NCI-H345 treated with DMSO at 0.1 percent for 48 hours (cell line): ENCODE data around the gene DLEC1.

ENCODE experiments used
- DNase-seq: peaks from one replicate; lab custom pipeline; 2025; ENCODE audit not compliant: unreplicated experiment; lab: John Stamatoyannopoulos, UW

Gene DLEC1

GRCh38 chr3:38002291-38002876, 36.6 kb upstream of the DLEC1 start:
- DNase-seq: no peak

- DNase-seq: no peak
Observed at GRCh38 chr3:38002940-38003339, 36.1 kb upstream of the DLEC1 start.

GRCh38 chr3:38003371-38003816, 35.6 kb upstream of the DLEC1 start:
- no peak for DNase-seq

- DNase-seq: no peak
Observed at GRCh38 chr3:38003817-38004414, 35.1 kb upstream of the DLEC1 start.

- no peak for DNase-seq
Observed at GRCh38 chr3:38004415-38005075, 34.5 kb upstream of the DLEC1 start.

GRCh38 chr3:38005076-38006020, 33.7 kb upstream of the DLEC1 start:
- no peak for DNase-seq

- no peak for DNase-seq
Observed at GRCh38 chr3:38006031-38006430, 33.0 kb upstream of the DLEC1 start.

- no peak for DNase-seq
Observed at GRCh38 chr3:38006445-38006995, 32.5 kb upstream of the DLEC1 start.

- no peak for DNase-seq
Observed at GRCh38 chr3:38007754-38008090, 31.3 kb upstream of the DLEC1 start.

- no peak for DNase-seq
Observed at GRCh38 chr3:38008191-38008701, 30.8 kb upstream of the DLEC1 start.

- no peak for DNase-seq
Observed at GRCh38 chr3:38008971-38009580, 29.9 kb upstream of the DLEC1 start.

- DNase-seq: no peak
Observed at GRCh38 chr3:38009807-38010591, 29.0 kb upstream of the DLEC1 start.

GRCh38 chr3:38011111-38011510, 27.9 kb upstream of the DLEC1 start:
- DNase-seq: no peak

GRCh38 chr3:38015485-38015884, 23.5 kb upstream of the DLEC1 start:
- no peak for DNase-seq

- DNase-seq: no peak
Observed at GRCh38 chr3:38015984-38016383, 23.0 kb upstream of the DLEC1 start.

GRCh38 chr3:38016410-38016809, 22.6 kb upstream of the DLEC1 start:
- DNase-seq: no peak

GRCh38 chr3:38016847-38017444, 22.1 kb upstream of the DLEC1 start:
- no peak for DNase-seq

GRCh38 chr3:38017445-38018295, 21.3 kb upstream of the DLEC1 start:
- DNase-seq: peak; percentile 8
